HFF-Myc (cell line): Measurements from ENCODE around the gene DIO1.

Experiments used
- DNase-seq: peaks from one replicate; pipeline ENCODE4 v3.0.0-alpha.2; 2011; ENCODE audit warnings: low read depth; ENCODE audit errors: extremely low read depth
- H3K4me3 ChIP-seq: replicated peaks from 2 replicates; pipeline ENCODE4 v1.5.1; 2011; ENCODE audit warnings: low read depth, mild to moderate bottlenecking, control low read depth, low read length
- TF ChIP-seq, protein P1 (sequence below): IDR thresholded peaks from 2 replicates; pipeline ENCODE4 v1.5.1; 2012; ENCODE audit warnings: mild to moderate bottlenecking, low read depth, low read length, control low read depth; ENCODE audit errors: missing control alignments

Gene DIO1

DNA sequence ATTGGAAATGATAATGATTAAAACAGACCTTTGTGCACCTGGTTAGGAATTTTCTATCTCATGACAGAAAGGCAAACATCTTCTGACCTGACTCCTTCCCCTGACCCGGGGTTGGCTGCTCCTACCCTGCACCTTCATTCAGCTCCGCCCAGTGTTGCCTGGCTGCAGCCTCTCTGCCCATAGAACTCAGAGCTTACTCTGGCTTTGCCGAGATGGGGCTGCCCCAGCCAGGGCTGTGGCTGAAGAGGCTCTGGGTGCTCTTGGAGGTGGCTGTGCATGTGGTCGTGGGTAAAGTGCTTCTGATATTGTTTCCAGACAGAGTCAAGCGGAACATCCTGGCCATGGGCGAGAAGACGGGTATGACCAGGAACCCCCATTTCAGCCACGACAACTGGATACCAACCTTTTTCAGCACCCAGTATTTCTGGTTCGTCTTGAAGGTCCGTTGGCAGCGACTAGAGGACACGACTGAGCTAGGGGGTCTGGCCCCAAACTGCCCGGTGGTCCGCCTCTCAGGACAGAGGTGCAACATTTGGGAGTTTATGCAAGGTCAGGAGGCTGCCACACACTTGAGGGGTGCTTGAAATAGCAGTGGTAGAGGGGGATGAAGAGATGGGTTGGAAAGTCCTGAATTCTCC is at the start of gene DIO1:
Gene DIO1, plus strand, starts transcription at position 189 of the 638 bp plus-strand sequence. Its CDS starts 24 bp downstream, at position 213.
- TF ChIP-seq, protein P1, sequence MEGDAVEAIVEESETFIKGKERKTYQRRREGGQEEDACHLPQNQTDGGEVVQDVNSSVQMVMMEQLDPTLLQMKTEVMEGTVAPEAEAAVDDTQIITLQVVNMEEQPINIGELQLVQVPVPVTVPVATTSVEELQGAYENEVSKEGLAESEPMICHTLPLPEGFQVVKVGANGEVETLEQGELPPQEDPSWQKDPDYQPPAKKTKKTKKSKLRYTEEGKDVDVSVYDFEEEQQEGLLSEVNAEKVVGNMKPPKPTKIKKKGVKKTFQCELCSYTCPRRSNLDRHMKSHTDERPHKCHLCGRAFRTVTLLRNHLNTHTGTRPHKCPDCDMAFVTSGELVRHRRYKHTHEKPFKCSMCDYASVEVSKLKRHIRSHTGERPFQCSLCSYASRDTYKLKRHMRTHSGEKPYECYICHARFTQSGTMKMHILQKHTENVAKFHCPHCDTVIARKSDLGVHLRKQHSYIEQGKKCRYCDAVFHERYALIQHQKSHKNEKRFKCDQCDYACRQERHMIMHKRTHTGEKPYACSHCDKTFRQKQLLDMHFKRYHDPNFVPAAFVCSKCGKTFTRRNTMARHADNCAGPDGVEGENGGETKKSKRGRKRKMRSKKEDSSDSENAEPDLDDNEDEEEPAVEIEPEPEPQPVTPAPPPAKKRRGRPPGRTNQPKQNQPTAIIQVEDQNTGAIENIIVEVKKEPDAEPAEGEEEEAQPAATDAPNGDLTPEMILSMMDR = no peak
- H3K4me3 ChIP-seq = no peak within 1 kb of the TSS
- no peak for DNase-seq

DNA sequence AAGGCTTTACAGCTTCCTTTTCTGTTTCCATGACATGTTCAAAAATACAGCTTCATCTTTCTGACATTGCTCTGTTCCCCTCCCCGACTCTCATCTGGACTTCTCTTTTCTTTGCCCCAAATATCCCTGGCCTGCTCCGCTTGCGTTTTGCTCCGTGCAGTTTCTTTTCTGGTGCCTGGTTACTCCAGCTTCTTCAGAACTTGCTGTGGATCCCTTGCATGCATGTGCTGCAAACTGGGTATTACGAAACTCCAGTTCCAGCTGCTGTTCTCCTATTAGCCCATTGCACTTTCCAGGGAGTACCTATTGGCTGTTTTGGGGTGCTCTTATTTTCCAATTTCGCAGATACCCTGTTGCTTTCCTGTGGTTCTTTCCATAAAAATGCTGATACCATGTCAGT is 46.0 kb upstream of the DIO1 start:
- no peak for DNase-seq
- H3K4me3 ChIP-seq = no peak overlapping the region
- TF ChIP-seq, protein P1 = no peak

DNA sequence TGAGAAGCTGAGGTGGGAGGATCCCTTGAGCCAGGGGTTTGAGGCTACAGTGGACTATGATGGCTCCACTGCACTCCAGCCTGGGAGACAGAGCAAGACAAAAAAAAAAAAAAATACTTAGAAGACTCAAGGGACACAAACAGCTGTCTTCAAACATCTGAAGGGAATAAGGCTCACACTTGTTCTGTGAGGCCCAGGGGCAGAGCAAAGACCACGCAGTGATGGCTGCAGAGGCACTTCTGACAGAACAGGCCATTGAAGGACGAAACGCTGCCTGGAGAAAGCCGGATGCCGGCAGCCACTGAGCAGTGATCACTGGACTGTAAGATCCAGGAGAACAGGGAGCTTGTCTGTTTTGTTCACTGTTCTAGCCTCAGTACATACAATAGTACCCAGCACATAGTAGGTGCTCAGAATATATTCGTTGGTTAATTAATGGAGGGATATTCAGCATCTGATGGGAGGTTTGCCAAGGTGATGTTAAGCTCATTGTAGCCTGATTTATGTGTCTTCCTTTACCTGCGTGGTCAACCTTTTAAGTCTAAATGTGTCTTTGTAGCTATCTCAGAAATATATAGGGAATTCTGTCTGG is 43.8 kb upstream of the DIO1 start:
- TF ChIP-seq, protein P1 = no peak
- no peak overlapping the region for H3K4me3 ChIP-seq
- DNase-seq = no peak

DNA sequence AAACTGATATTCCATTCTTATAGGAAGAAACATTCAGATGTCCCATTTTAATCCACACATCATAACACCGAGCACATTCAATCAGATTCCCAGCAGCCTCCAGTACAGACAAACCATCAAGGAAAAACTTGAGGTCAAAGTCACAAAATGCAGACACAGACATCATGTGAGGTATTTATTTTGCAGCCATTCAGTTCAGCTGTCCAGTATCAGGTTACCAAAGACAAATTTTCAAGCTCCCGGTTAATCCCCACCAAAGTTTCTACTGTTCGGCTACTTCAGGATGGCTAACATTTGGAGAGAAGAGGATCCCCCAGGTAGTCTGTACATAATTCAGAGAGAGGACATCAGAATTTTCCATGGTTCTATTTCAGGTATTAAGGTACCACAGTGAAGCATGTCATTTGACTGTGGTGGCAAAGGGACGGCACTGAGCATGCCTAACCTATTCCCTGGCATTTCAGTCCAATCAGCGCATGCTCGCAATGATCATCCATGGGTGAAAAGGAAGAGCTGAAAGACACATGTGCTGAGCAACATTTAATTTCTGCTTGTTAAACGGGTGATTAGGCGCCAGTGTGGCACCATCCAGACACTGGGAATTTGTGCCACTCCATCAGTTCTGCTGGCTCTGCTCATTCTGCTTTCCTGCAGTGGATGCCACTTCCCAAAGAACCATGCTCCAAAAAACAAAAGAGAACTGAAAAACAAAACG is 42.3 kb upstream of the DIO1 start:
- TF ChIP-seq, protein P1 = no peak
- no peak for DNase-seq
- H3K4me3 ChIP-seq = no peak overlapping the region

DNA sequence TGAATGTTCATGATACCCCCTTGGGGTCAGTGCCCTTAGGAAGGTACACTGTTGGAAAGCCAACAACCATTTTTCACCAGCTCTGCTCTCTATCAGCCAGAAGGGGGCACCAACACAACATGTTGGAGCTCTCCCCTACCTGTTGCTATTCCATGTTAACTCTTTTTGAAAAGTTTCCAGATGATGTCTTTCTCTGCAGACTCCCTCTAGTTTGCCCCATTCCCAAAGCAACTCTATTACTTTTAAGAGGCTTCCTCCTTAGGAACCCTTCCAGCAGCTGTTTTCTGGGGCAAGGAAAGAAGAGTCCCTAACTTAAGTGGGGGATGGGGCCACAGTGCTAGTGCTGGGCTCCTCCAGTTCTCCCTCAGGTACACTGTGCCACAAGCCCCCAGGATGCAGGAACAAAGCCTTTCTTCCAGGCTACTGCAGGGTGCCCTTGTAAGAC is 33.0 kb upstream of the DIO1 start:
- peak; percentile 21 for DNase-seq

DNA sequence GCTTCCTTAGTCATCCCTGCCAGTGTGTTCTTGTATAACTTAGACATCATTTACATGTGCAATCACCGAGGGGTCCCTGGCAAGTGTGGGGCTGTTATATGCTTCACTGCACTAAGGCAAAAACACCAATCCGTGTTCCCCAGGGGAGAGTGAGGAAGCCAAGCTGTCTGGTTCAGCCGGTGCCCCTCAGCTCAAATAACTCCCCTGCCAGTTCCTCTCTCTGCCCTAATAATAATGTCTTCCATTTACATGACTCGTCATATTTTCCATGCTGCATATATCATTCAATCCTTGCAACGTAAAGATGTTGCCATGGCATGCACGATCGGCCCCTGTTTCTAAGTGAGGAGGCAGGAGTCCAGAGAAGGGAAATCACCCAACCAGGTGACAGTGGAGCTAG is 31.5 kb upstream of the DIO1 start:
- no peak overlapping the region for H3K4me3 ChIP-seq
- TF ChIP-seq, protein P1 = no peak
- no peak for DNase-seq

More for the DNA sequence above, 33.0 kb upstream of the DIO1 start:
- no peak overlapping the region for H3K4me3 ChIP-seq
- TF ChIP-seq, protein P1 = peak; percentile 86
